Loucy (cell line): ENCODE results near the gene PRDM8.

Experiments
- H2AFZ ChIP-seq: fragments of 200-600 bp; sonication (generic); 2 replicates; pipeline ENCODE4 v1.6.0; 2016; ENCODE audit warnings: antibody characterized with exemption, mild to moderate bottlenecking, low read length, moderate library complexity
- H3F3A ChIP-seq: fragments of 200-600 bp; 2 replicates; pipeline ENCODE4 v1.6.0; 2016; ENCODE audit warnings: antibody characterized with exemption, low read depth, mild to moderate bottlenecking
- H3K27me3 ChIP-seq: fragments of 200-600 bp; sonication (generic); 2 replicates; pipeline ENCODE4 v1.6.1; 2014; ENCODE audit warnings: low read length, mild to moderate bottlenecking; ENCODE audit not compliant: insufficient read depth, poor library complexity, severe bottlenecking
- H3K36me3 ChIP-seq: fragments of 200-600 bp; sonication (generic); 2 replicates; pipeline ENCODE4 v1.6.1; 2016; ENCODE audit warnings: low read length; ENCODE audit not compliant: insufficient read depth
- H3K4me1 ChIP-seq: fragments of 200-600 bp; sonication (generic); 2 replicates; pipeline ENCODE4 v1.5.1; 2014; ENCODE audit warnings: low read length, mild to moderate bottlenecking; ENCODE audit not compliant: insufficient read depth, poor library complexity, severe bottlenecking
- H3K4me2 ChIP-seq: fragments of 200-600 bp; sonication (generic); 2 replicates; pipeline ENCODE4 v1.6.0; 2014; ENCODE audit warnings: antibody characterized with exemption, low read length, low read depth, mild to moderate bottlenecking; ENCODE audit not compliant: poor library complexity, severe bottlenecking
- H3K4me3 ChIP-seq: fragments of 200-600 bp; sonication (generic); 2 replicates; pipeline ENCODE4 v1.5.1; 2014; ENCODE audit warnings: low read length, mild to moderate bottlenecking, mixed read lengths; ENCODE audit not compliant: poor library complexity, severe bottlenecking
- H3K79me2 ChIP-seq: fragments of 200-600 bp; sonication (generic); 2 replicates; pipeline ENCODE4 v1.6.1; 2014; ENCODE audit warnings: low read length; ENCODE audit not compliant: insufficient read depth
- H3K9ac ChIP-seq: fragments of 200-600 bp; sonication (generic); 2 replicates; pipeline ENCODE4 v1.6.0; 2014; ENCODE audit warnings: mild to moderate bottlenecking, low read depth, low read length, moderate library complexity; ENCODE audit not compliant: poor library complexity, severe bottlenecking
- H3K9me2 ChIP-seq: fragments of 200-600 bp; sonication (generic); replicated peaks from 2 replicates; pipeline ENCODE4 v1.6.1; 2016; ENCODE audit warnings: low read depth, low read length, mixed read lengths
- H3K9me3 ChIP-seq: fragments of 200-600 bp; sonication (generic); 2 replicates; pipeline ENCODE4 v1.6.1; 2014; ENCODE audit warnings: mild to moderate bottlenecking, antibody characterized with exemption, low read length, low read depth; ENCODE audit not compliant: insufficient read depth
- H4K20me1 ChIP-seq: fragments of 200-600 bp; sonication (generic); 2 replicates; pipeline ENCODE4 v1.6.0; 2014; ENCODE audit warnings: antibody characterized with exemption, low read length, mild to moderate bottlenecking; ENCODE audit not compliant: insufficient read depth, poor library complexity, severe bottlenecking
- CTCF ChIP-seq: fragments of 200-600 bp; sonication (generic); conservative IDR thresholded peaks from 2 replicates; pipeline ENCODE4 v1.5.1; 2014; ENCODE audit warnings: mild to moderate bottlenecking, antibody characterized with exemption, low read length
- EZH2phosphoT487 ChIP-seq: fragments of 200-600 bp; IDR thresholded peaks from 2 replicates; pipeline ENCODE4 v1.6.1; 2018; ENCODE audit warnings: antibody characterized with exemption, mild to moderate bottlenecking, moderate library complexity, borderline replicate concordance

Gene PRDM8

GRCh38 chr4:80229590-80229989 is 32.3 kb downstream of the PRDM8 start:
- H3K36me3 ChIP-seq = no peaks in the 10 kb centered on the region
- H3K79me2 ChIP-seq = no peaks in the 10 kb centered on the region
- H3K4me1 ChIP-seq = peaks cover 12% of the 10 kb centered on the region
- H3K4me3 ChIP-seq = no peak overlapping the region
- no peak for TF ChIP-seq EZH2phosphoT487
- TF ChIP-seq CTCF = no peak
- H2AFZ ChIP-seq = no peak overlapping the region
- no peaks in the 10 kb centered on the region for H3F3A ChIP-seq
- no peaks in the 10 kb centered on the region for H3K9me3 ChIP-seq
- H3K27me3 ChIP-seq = no peaks in the 10 kb centered on the region
- H4K20me1 ChIP-seq = no peaks in the 10 kb centered on the region
- no peaks in the 10 kb centered on the region for H3K9me2 ChIP-seq
- H3K4me2 ChIP-seq = no peak overlapping the region
- no peak overlapping the region for H3K9ac ChIP-seq

DNA sequence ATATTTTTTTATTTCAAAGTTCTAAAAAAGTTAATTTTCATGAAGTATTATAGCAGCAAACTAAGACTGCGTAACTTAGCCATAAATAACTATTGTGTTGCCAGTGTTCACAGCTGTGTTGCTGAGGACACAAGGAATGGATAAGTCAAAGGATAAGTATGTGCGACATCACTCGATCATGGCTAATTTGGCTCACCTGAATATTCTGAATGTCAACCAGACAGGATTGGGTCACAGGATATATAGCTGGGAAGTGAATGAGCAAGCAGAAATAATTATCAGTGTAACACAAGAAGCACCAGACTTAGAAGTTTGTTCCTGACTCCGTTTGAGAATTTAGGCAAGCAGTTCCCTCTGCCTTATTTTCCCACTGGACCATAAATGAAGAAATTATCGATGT is 33.9 kb downstream of the PRDM8 start:
- Histone ChIP-seq H3K9ac (no peak overlapping the region), H3K4me3 (no peak overlapping the region), H2AFZ (no peak overlapping the region), H3K36me3 (no peaks in the 10 kb centered on the region), H3K9me2 (no peaks in the 10 kb centered on the region), H3K9me3 (no peaks in the 10 kb centered on the region), H3F3A (no peaks in the 10 kb centered on the region), H3K4me1 (peaks cover 8% of the 10 kb centered on the region), H3K27me3 (no peaks in the 10 kb centered on the region), H3K4me2 (no peak overlapping the region), H4K20me1 (no peaks in the 10 kb centered on the region), H3K79me2 (no peaks in the 10 kb centered on the region)
- TF ChIP-seq EZH2phosphoT487 = no peak
- TF ChIP-seq CTCF = no peak

DNA sequence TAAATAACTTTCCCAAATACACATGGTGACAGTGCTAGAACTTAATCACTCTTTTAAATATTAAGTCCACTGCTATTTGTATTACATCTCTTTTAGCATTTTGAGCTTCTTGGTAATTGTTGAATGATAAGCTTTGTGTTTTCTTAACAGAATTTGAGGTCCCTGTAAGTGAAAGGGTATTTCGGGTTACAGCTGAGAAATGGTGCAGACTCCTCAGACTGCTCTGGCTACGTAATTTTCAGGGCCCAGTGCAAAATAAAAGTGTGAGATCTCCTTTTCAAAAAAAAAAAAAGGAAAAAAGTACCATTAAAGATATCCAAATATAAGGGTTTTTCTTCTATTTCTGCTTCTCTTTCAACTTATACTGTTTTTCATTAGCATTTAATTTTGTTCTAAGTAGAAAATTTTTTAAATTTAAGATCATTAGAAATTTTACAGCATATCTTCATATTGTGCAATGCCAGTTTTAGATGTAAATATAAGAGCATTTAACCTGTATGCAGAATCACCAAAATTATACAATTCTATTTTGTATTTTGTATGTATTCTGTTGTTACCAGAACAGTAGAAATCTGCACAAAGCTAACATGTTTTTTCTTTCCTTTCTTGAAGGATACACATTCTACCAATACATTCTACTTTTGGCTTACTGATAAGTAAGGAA is 35.5 kb downstream of the PRDM8 start:
- H2AFZ ChIP-seq = peak overlapping the region; percentile 47
- no peaks in the 10 kb centered on the region for H3F3A ChIP-seq
- peak overlapping the region; percentile 18 for H3K4me2 ChIP-seq
- H3K4me1 ChIP-seq = peaks cover 8% of the 10 kb centered on the region
- H3K27me3 ChIP-seq = no peaks in the 10 kb centered on the region
- TF ChIP-seq EZH2phosphoT487 (no peak), CTCF (no peak)
- H3K9ac ChIP-seq = no peak overlapping the region
- no peaks in the 10 kb centered on the region for H3K36me3 ChIP-seq
- H4K20me1 ChIP-seq = no peaks in the 10 kb centered on the region
- no peaks in the 10 kb centered on the region for H3K79me2 ChIP-seq
- no peak overlapping the region for H3K4me3 ChIP-seq
- H3K9me3 ChIP-seq = no peaks in the 10 kb centered on the region
- H3K9me2 ChIP-seq = no peaks in the 10 kb centered on the region
